HTERT RPE-1 (cell line): ENCODE data around the gene MRPS23.
"Not testable (repeated sequence)": the region's sequence is repeated elsewhere in the genome, so short reads cannot be mapped to it uniquely, and the experiment has no call there.

Source experiments
- in situ Hi-C: fragments of 300-500 bp; cut with MboI; formaldehyde crosslinking; loops from 4 replicates; pipeline ENCODE4 v1.14.3; 2020; ENCODE audit warnings: low sequenced_read_pairs

The MRPS23 gene

GRCh38 chr17:57846056-57846945, 3.5 kb downstream of the MRPS23 start:
- in situ Hi-C loops, result not testable (repeated sequence)

DNA sequence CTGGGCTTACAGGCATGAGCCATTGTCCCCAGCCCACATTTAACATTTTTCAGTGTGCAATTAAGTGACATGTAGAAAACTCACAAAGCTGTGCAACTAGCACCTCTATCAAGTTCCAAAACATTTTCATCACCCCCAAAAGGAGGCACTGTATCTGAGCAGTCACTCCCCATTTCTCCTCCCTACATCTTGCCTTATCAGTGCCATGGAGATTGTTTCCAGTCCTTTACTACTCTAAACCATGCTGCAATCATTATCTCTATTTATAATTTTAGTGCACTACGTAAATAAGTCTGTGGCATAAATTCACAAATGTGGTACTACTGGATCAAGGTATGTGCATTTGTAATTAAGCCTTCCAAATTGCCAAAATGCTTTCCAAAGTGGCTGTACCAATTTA, 7.6 kb downstream of the MRPS23 start:
- in situ Hi-C loops, result no loop called here

- in situ Hi-C loops, result no loop called here
These were observed 10.3 kb downstream of the MRPS23 start for GRCh38 chr17:57839571-57839923.

DNA sequence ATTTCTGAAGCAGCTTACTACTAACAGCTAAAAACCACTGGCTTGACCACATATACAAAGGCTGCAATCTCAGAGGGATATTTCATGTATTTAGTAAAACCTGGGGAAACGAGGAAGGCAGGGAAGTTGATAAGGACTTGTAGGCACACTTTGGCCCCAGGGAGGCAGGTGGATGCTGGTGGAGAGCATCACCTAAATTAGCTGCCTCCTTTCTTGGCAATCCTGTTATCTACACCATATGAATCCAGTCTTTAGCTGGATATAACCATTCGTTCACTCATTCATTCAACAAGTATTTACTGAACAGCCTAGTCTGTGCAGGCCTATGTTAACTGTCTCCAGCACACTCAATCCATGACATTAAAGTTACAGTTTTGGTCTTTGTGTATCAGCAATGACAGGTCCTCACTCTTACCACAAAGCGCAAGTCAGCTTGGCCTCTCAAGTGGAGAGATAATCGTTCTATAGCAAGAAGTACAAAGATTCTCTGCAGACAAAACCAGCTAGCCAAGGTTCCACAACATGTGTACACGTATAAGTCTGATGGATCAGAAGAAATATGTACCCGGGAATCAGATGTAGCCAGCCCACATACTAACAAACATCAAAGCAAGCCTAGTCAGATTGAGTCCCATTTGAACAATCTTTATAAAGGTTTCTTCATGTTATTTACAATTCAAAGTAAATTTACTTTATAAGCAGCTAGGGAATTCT, 10.8 kb downstream of the MRPS23 start:
- in situ Hi-C loops, result no loop called here

- in situ Hi-C loops, result no loop called here
These were observed 11.4 kb downstream of the MRPS23 start for GRCh38 chr17:57838453-57838852.

- in situ Hi-C loops, result no loop called here
These were observed 14.4 kb downstream of the MRPS23 start for GRCh38 chr17:57835333-57835900.

DNA sequence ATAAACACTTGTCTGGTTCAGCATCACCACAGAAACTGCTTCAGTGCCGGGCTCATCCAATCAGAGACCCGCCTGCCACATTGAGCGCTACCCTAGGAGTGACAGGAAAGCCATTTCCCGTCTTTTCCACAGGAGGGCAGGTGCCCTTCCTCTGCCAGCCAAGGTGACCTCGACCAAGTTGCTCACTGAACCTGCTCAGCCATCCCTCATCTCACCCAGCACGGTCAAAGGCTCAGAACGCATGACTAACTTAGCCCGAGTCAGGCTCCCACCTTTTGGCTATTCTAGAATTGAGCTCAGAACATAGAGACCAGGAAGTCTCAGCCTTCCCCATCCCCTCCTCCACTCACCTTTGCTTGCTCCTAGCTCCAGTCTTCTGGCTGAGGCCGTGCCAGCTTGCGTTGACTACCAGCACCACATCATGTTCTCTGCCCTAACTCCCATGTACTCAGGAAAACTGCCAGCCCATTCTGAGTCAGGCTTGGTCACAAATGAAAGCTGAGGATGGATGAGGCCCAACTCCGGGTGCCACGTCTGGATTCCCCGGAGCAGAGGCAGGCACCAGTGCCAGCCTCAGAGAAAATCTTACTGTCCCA, 15.6 kb downstream of the MRPS23 start:
- in situ Hi-C loops, result no loop called here

GRCh38 chr17:57833179-57833939, 16.5 kb downstream of the MRPS23 start:
- in situ Hi-C loops, result no loop called here

DNA sequence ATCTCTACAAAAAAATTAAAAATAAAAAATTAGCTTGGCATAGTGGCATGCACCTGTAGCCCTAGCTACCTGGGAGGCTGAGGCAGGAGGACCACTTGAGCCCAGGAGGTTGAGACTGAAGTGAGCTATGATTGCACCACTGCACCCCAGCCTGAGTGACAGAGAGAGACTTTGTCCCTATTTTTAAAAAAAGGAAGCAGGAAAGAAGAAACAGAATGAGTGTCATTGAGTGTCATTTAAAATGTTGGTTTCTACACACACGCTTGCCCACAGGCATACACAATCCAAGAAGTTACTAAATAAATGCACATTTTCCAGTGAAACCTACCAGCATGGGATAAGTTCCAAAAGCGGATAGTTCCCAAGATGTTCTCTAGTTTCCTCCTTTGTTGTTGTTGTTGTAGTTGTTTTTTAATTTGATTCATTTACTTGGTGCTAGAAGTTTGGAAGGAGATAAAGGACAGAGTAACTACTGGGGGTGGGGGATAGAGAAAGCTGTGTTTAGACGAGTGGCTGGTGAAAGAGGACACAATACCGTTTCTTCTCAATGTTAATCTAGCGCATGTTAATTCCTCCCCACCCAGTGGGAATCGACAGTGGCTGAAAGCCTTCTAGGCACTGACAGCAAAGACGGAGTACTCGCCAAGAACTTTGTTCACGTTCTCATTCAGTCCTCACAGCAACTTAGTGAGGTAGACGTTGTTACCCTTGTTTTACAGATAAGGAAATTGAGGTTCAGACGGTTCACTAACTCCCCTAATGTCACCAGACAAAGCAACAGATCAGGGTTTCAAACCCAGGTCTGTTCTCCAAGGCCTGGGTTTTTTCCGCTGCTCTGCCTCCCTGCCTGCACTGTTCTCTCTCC, 17.3 kb downstream of the MRPS23 start:
- in situ Hi-C loops, result no loop called here

- in situ Hi-C loops, result no loop called here
These were observed 19.0 kb downstream of the MRPS23 start for GRCh38 chr17:57830880-57831279.

DNA sequence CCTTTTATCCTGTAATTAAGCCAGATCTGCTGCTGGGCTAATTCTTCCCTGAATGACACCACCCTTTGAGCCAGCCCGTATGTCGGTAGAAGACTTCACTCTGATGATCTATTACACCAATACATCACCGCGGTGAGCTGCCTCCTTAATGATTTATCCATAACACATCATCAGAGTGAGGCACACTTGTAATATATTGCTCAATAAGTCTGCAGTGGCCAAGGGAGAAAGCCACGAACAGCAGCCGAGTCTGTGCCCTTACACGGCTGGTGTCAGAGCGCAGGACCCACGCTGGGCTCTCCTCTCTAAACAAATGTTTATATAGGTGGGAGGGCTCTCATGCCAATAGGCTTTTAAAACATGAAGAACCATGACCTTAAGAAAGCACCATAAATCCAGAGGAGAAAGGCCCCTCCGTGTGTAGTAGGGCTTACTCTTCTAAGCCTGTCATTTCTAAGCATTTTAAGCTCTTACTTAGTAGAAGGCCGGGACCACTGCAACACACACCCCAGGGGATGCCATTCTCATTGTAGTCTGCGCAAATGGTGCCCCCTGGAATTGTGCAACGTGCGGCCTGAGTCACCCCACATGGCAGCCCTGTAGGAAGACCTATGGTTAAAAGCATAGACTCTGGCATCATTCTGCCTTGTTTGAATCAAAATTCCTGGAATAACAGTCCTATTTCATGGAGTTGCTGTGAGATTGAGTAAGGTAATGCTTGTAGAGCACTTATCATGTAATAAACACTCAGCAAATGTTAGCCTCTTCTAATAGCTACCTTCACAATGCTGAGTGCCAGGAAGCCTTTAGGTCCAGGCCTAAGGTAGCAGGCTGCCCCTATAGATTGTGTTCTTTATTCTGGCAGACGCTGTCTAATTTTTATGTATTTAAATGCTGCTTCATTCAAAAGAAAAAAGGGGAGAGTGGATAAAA, 26.1 kb downstream of the MRPS23 start:
- in situ Hi-C loops, result no loop called here

- in situ Hi-C loops, result no loop called here
These were observed 30.0 kb downstream of the MRPS23 start for GRCh38 chr17:57819867-57820266.

- in situ Hi-C loops, result no loop called here
These were observed 30.6 kb downstream of the MRPS23 start for GRCh38 chr17:57819285-57819684.

DNA sequence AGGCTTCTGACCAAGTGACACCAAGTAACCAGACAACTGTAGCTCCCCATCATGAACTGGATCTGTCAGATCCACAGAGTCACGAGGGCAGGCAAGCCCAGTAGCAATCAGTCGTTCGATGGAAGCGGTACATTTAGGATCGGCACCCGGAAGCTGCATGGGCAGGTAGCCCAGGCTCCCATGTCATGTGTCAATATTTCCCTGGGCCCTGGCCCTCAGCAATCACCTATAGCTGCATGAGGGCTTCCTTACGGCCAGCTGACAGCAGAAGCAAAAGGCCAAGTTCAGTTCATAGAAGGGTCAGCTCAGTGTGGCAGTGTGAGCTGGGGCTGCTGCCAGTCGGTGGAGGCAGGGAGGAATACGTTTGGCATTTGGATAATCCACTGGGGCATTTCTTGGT, 31.8 kb downstream of the MRPS23 start:
- in situ Hi-C loops, result no loop called here

- in situ Hi-C loops, result no loop called here
These were observed 32.5 kb downstream of the MRPS23 start for GRCh38 chr17:57817299-57817698.

GRCh38 chr17:57814421-57814820, 35.4 kb downstream of the MRPS23 start:
- in situ Hi-C loops, result no loop called here

- in situ Hi-C loops, result no loop called here
These were observed 38.1 kb downstream of the MRPS23 start for GRCh38 chr17:57811638-57812280.
